BJ (cell line): ENCODE results near the gene THAP11. TPM values are rescaled to one million over a fixed set of nuclear protein-coding genes. Genes with fewer than 3 reads are reported as not detected.

Source experiments
- CTCF ChIA-PET: fragments of 350-600 bp; formaldehyde crosslinking; extraction: SDS; loops from one replicate; lab custom pipeline; 2021; ENCODE audit warnings: antibody characterized with exemption, inconsistent platforms; lab: Yijun Ruan, JAX
- POLR2A ChIA-PET: fragments of 300-600 bp; sonication (Branson Sonifier 250); formaldehyde crosslinking; extraction: SDS; loops from one replicate; lab custom pipeline; 2021; ENCODE audit warnings: antibody characterized with exemption; lab: Charles Lee
- DNase-seq: peaks from one replicate; pipeline ENCODE4 v3.0.0-alpha.2; 2011; ENCODE audit warnings: low read depth
- H3K27me3 ChIP-seq: 2 replicates; pipeline ENCODE4 v1.6.0; 2011; ENCODE audit warnings: low read length; ENCODE audit not compliant: control insufficient read depth, insufficient read depth
- H3K36me3 ChIP-seq: 2 replicates; pipeline ENCODE4 v1.5.1; 2011; ENCODE audit warnings: low read length; ENCODE audit not compliant: control insufficient read depth, insufficient read depth
- H3K4me3 ChIP-seq: 2 replicates; pipeline ENCODE4 v1.5.1; 2011; ENCODE audit warnings: low read depth, mild to moderate bottlenecking, control low read depth, low read length
- CTCF ChIP-seq: IDR thresholded peaks from 2 replicates; pipeline ENCODE4 v1.5.1; 2011; ENCODE audit warnings: low read depth, mild to moderate bottlenecking, control low read depth, inconsistent platforms, low read length, moderate library complexity; ENCODE audit not compliant: insufficient read depth
- polyA plus RNA-seq: library from polyadenylated mRNA; depleted of rRNA; stranded (reverse); fragments of >200 nt; gene quantifications from 2 replicates; pipeline ENCODE4 v1.2.3, GENCODE V29; 2011

THAP11 gene
- polyA plus RNA-seq, 1 experiment = 25.8 TPM

- ChIA-PET CTCF (interaction anchor here (0.6 to 3.8 kb wide), 6 partner anchors 9 to 201 kb away, joined by 3 to 41 read pairs (median 4); partner anchors contain the start of gene NRN1L), POLR2A (interaction anchor here (0.5 kb wide), 1 partner anchor 20 kb away, joined by 5 read pairs; the partner anchor contains the start of gene PSKH1)
- no peak for DNase-seq
- Histone ChIP-seq H3K4me3 (peak overlapping the region; percentile 78), H3K36me3 (peaks cover 37% of the 10 kb centered on the region), H3K27me3 (no peaks in the 10 kb centered on the region)
- TF ChIP-seq CTCF = no peak
These were observed 31.6 kb downstream of the THAP11 start for GRCh38 chr16:67873435-67874370.

- H3K36me3 ChIP-seq = peaks cover 42% of the 10 kb centered on the region
- H3K4me3 ChIP-seq = peak overlapping the region; percentile 78
- no peak for TF ChIP-seq CTCF
- POLR2A ChIA-PET = no interaction called here
- H3K27me3 ChIP-seq = no peaks in the 10 kb centered on the region
- DNase-seq = no peak
- CTCF ChIA-PET = interaction anchor here (1.2 to 3.8 kb wide), 3 partner anchors 10 to 202 kb away, joined by 3 to 41 read pairs (median 3); partner anchors contain the start of gene NRN1L
These were observed 32.3 kb downstream of the THAP11 start for GRCh38 chr16:67874372-67874771.

- ChIA-PET POLR2A (no interaction called here), CTCF (interaction anchor here (1.6 kb wide), 1 partner anchor 11 kb away, joined by 4 read pairs; no protein-coding TSS in a partner anchor)
- Histone ChIP-seq H3K27me3 (no peaks in the 10 kb centered on the region), H3K4me3 (no peak overlapping the region), H3K36me3 (peaks cover 59% of the 10 kb centered on the region)
- no peak for TF ChIP-seq CTCF
- no peak for DNase-seq
These were observed 34.9 kb downstream of the THAP11 start for GRCh38 chr16:67877064-67877463.

- no peaks in the 10 kb centered on the region for H3K27me3 ChIP-seq
- DNase-seq = no peak
- ChIA-PET CTCF (interaction anchor here (0.6 to 1.2 kb wide), 2 partner anchors 51 to 56 kb away, joined by 3 to 4 read pairs; no protein-coding TSS in a partner anchor), POLR2A (no interaction called here)
- H3K4me3 ChIP-seq = no peak overlapping the region
- TF ChIP-seq CTCF = no peak
- H3K36me3 ChIP-seq = peaks cover 69% of the 10 kb centered on the region
These were observed 36.1 kb downstream of the THAP11 start for GRCh38 chr16:67878232-67878631.

GRCh38 chr16:67878846-67879245 lies 36.7 kb downstream of the THAP11 start:
- TF ChIP-seq CTCF = no peak
- ChIA-PET POLR2A (no interaction called here), CTCF (interaction anchor here (1.2 to 1.4 kb wide), 2 partner anchors 50 to 62 kb away, joined by 3 to 6 read pairs; no protein-coding TSS in a partner anchor)
- no peaks in the 10 kb centered on the region for H3K27me3 ChIP-seq
- H3K4me3 ChIP-seq = no peak overlapping the region
- no peak for DNase-seq
- H3K36me3 ChIP-seq = peaks cover 74% of the 10 kb centered on the region
